GM19324 (cell line): ENCODE results near the gene BRD3OS.

ENCODE experiments used
- ATAC-seq: cut with Tn5 transposase; IDR thresholded peaks from one replicate; pipeline ENCODE4 v1.9.1; 2021; ENCODE audit warnings: mild to moderate bottlenecking, moderate library complexity; ENCODE audit not compliant: unreplicated experiment, low FRiP score

BRD3OS gene, protein sequence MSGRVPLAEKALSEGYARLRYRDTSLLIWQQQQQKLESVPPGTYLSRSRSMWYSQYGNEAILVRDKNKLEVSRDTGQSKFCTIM

GRCh38 chr9:134024828-134025605 lies at the start of gene BRD3OS:
BRD3OS (plus strand) TSS chr9:134025481; CDS start chr9:134026748, 1,267 bp downstream.
- ATAC-seq, result peak; percentile 95

DNA sequence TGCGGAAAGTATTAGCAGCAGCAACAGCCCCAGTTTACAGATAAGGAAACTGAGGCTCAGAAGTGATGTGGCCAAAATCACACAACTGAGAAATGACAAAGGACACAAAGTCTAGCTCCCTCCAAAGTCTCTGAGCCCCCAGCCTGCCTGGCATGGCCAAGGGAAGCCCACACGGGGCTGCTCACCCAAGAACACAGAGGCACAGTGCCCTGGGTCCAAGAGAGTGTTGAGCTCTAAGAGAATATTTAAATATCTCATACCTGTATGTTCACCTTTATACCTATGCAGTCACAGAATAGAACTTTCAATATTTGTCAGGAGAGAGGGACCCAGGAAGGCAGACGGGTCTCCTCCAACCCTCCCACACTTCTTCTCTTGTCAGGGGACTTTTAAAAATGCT lies 49.8 kb upstream of the BRD3OS start:
- ATAC-seq, result no peak

GRCh38 chr9:133976191-133976861 lies 49.0 kb upstream of the BRD3OS start:
- no peak for ATAC-seq

DNA sequence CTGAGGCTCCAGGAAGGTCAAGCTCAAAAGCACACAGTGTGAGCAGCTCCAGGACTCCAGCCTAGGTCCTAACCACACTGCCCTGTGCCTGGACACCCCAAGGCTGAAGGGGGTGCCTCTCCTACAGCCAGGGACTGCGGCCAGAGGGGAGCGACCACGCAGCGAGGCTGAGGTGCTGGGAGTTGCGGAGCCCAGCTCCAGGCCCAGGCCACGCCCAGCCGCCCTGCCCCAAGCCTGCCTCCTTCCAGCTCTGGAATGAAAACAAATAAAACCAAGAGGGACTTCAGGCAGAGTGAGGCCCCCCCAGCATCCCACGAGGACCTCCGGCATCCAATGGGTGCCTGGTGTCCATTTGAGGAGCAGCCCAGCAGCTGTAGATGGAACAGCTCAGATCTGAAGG lies 48.4 kb upstream of the BRD3OS start:
- ATAC-seq, result no peak

DNA sequence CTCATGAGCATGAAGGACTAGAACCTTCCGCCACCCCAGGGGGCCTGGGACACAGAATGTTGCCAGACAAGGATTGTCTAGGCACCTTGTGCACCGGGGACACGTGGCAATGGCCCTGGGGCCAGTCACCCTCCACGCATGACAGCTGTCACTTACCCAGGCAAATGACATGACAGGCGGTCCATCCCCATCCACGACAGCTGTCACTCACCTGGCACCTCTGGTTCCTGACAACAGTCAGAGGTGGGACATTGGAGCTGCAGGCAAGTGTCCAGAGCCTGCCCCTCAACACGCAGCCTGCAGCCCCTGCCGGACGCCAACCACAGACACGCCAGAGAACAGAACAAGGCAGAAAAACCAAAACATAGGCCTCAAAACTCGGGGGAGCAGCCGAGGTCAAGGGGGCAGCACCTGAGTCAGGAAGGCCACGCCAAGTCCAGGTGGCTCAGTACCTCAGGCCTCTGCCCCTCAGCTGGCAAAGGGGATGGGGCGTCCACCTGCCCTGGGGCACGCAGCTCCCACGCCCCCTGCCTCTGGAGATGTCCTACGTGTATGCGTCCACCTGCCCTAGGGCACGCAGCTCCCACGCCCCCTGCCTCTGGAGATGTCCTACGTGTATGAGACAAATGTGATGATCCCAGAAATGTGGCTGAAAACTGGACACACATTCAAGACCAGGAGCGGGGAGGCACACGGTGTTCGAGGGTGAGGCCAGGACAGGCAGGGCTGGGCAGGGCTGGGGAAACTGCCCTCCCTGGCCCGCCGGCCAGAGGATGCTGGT lies 47.7 kb upstream of the BRD3OS start:
- no peak for ATAC-seq

GRCh38 chr9:133978226-133978898 lies 46.9 kb upstream of the BRD3OS start:
- ATAC-seq, result no peak

DNA sequence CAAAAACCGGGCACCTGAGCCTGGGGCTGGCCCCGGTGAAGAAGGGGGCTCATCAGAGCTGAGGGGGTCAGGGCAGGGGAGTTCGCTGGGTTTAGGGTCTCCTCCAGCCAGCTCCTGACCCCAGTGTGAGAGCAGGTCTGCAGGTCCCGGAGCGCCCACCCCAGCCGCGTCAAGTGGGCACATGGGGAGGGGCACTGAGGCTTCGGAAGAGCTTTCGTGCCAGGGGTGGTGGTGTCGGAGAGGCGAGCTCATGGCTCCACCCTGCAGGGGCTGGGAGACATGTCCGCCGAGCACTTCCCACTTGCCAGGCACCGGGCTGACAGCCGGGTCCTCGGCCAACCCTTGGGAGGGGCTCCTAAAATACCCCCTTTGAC lies 46.4 kb upstream of the BRD3OS start:
- ATAC-seq, result peak; percentile 7

- peak; percentile 61 for ATAC-seq
Measured at GRCh38 chr9:133979273-133979920, 45.9 kb upstream of the BRD3OS start.

DNA sequence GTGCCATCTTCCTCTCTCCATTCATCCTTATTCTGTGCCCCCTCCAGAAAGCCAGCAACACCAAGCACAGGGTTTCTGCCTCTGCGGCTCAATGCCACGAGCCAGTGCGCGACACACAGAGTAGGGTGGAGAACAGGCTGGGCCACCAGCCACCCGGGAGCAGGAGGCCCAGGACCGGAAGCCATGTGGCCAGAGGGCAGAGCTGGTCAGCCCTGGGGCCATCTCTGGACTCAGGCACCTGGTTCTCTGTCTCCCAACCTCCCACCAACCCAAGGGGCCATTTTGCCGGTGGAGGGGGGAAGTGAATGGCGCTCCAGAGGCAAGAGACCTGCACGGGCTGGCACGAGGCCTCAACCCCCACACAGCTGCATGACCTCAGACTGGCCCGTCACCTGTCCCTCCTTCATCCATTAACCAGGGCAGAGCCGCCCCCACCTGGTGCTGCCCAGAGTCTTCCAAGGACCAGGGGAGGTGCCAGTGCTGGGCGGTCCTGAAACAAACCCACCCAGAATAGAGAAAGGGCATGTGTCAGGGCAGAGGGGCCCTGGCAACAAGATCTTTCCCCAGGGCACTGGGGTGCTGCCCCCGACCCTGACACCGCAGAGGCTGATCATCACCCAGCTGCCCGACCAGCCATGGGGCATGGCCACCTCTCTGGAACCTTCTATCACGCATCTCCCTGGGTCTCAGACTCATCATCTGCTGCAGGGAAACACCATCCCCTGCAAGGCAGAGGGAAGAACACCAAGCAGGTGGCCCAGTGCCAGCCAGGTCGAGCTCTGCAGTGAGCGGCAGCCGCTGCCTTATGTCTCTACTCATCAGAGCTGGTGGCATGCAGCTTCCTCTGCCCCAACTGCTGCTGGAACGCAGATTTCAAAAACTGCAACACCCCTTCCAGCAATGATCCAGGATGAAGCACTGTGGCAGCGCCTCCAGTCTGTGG lies 45.1 kb upstream of the BRD3OS start:
- peak; percentile 7 for ATAC-seq

GRCh38 chr9:133980864-133981588 lies 44.3 kb upstream of the BRD3OS start:
- ATAC-seq, result no peak

DNA sequence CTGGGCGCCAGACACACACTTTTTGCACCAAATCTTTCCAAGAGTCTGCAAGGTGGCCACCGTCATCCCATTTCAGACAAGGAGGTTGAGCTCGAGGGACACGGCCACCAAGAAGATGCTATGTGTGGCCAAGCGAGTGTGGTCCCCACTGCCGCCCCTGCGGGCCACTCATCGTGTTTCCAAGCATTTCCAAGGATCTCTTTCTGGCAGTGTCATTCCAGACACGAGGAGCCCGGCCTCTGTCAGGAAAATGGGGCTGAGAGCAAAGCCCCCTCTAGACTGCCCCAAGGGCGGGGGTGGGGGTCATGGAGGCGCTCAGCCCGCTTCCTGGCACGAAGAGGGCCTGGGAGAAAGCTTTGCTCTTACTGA lies 43.7 kb upstream of the BRD3OS start:
- ATAC-seq, result no peak

DNA sequence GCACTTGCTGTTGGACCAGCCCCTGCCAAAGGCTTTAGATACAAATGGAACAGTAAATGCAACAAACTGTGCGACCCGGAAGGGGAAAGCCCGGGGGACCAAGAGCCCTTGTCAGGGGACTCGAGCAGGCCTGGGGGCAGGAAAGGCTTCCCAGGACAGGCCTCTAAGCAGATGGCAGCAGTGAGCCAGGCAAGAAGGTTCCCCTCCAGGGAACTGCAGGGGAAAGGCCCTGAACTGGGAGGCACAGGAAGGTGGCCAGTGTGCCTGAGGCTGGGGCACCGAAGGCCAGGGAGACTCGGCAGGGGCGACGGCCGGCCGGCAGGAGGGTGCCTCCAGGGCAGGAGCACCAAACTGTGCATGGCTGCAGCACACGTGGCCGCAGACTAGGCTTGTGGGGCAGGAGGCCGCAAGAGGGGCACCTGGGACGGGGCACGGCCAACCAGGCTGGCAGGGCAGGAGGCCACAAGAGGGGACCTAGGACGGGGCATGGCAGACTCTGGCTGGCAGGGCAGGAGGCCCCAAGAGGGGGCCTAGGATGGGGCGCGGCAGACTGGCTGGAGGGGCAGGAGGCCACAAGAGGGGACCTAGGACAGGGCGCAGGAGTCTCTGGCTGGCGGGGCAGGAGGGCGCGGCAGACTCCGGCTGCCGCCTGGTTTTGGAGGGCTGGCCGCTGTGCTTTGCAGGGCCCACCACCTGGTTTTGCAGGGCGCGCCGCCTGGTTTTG lies 43.2 kb upstream of the BRD3OS start:
- ATAC-seq, result no peak

DNA sequence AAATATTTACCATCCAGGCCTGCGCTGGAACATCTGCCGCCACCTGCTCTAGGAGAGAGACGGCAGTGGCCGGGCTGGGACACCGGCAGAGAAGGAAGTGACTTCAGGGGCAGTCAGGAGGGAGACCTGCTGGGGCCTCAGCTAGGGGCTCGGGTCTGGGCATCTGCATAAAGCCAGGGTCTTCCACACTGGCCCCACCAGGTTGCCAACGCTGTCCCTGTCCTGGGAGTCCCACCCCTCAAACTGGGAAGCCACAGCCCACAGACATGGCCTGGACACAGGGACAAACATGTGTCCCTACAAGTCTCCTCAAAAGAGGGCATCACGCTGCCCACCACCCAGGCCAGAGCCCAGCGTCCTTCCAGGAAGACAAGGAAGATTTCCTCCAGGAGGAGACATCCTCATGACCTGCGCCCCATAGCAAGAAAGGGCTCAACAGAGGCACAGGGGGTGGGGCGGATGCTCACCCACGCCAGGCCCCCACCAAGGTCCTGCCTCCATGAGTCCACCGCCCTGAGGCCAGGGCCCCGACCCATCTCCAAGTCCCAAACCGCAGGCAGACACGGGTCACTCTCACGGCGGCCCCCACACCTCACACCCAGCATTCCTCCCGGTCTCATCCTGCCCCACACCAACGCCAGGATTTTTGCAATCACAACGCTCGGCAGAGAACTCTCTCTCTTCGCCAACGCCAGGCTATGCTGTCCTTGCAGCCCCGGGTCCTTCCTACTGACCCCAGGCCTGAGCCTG lies 42.1 kb upstream of the BRD3OS start:
- no peak for ATAC-seq

DNA sequence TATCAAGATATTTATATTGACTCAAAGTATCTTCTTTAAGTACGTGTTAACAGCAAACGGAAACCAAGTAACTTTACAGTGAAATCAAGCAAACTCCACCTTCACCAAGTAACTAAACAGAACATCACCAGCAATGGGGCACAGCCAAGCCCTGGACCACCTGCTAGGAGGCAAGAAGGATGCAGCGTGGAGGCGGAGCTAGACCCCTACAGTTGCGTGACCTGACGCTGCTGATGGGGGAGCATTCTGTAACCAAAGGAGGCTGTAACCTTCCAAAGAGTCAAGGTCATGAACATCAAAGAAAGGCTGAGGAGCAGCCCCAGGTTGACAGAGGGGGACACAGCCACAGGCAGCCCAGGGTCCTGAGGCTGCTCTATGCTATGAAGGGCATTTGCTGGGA lies 39.2 kb upstream of the BRD3OS start:
- ATAC-seq, result no peak

GRCh38 chr9:133986774-133987445 lies 38.4 kb upstream of the BRD3OS start:
- no peak for ATAC-seq

DNA sequence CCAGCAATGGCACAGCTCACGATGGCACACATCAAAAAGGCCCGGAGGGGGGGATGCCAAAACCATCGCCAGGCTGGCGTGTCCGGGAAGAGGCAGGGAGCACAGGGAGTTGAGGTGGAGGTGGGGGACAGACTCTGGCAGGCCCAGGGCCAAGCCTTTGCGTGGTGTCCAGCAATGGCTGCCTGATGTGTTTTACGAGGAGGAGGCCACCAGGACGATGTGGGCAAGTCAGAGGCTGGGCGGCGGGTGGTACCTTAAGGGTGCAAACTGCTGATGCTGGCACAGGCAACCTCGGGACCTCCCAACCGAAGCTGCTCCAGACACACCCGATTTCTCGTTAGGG lies 37.9 kb upstream of the BRD3OS start:
- ATAC-seq, result no peak
